Mammary epithelial cell (primary cell): Measurements from ENCODE around the gene LRP2.

Experiments used
- CTCF ChIP-seq, 2 donors: IDR thresholded peaks in 1 of 2; conservative IDR thresholded peaks in 1 of 2; 2 replicates each; pipeline ENCODE4 v1.5.1; 2011 to 2012; ENCODE audit warnings: inconsistent platforms in 2 of 2, low read length in 2 of 2, mild to moderate bottlenecking in 2 of 2, control low read depth in 1 of 2, low read depth in 1 of 2; ENCODE audit not compliant: insufficient read depth in 1 of 2; ENCODE audit errors: extremely low read depth in 1 of 2
- EZH2 ChIP-seq: IDR thresholded peaks from 2 replicates; pipeline ENCODE4 v1.6.1; 2012; ENCODE audit warnings: low read length, inconsistent platforms, borderline replicate concordance

GRCh38 chr2:169384816-169385215 is 22.5 kb upstream of the LRP2 start:
- TF ChIP-seq CTCF (conservative IDR thresholded peaks at IDR 0.05 in 1 of 2, IDR thresholded peaks at IDR 0.05 in 1 of 2; ENCODE audit: extremely low read depth in 1 of 2, insufficient read depth in 1 of 2, low read depth in 1 of 2, low read length in 2 of 2): no peak
- no peak for TF ChIP-seq EZH2
